GM19438 (cell line): Measurements from ENCODE around the gene UNC5C.

ENCODE experiments used
- ATAC-seq: cut with Tn5 transposase; IDR thresholded peaks from one replicate; pipeline ENCODE4 v1.9.1; 2021; ENCODE audit warnings: low read depth; ENCODE audit not compliant: unreplicated experiment

Gene UNC5C

DNA sequence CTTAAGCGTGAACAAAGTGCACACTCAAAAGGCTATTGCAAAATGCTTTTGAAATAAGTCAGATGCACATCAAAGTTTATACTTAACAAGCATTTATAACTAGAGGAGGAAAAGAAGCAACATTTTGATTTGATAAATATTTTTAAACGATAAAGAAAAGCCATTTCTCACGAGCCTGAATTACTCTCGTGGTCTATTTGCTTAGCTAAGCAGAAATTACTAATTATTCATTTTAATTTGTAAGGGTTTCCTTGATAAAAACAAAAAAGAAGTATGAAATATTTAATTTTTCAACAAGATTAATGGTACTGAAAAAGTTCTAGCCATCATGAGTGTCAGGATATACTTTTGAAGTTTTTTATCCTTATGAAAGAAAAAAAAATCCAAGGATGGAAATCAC is 78.2 kb downstream of the UNC5C start:
- ATAC-seq: no peak

DNA sequence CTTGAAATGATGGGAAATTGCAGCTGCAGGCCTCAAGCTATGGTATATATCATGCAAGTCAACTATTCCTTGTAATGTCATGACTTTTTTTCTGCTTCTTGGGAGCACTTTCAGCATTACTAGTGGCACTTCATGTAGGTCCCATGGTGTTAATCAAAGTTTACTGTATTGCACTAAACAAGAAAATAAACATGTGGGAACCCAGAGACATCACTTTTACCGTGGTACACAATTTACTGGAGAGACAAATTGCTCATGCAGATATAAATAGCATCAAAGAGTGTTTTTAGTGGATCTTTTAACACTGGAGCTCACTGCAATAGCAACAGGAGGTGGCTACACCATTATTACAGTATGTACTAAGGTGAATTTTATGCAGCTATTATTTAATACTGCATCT is 79.2 kb downstream of the UNC5C start:
- ATAC-seq: no peak

DNA sequence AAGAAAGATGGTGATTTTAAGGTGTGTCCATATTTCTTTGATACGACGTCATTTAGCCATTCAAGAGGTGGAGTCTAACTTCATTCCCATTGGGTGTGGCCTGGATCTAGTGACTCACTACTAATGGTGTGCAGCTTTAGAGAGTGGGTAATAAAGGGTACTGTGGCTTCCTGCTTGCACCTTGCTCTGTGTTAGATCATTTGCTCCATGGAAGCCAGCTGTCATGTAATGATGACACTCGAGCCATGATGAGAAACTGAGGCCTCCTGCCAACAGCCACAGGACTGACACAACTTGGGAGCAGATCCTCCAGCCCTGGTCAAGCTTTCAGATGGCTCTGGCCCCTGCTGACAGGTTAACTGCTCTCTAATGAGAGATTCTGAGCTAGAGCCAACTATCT is 82.0 kb downstream of the UNC5C start:
- ATAC-seq: no peak

DNA sequence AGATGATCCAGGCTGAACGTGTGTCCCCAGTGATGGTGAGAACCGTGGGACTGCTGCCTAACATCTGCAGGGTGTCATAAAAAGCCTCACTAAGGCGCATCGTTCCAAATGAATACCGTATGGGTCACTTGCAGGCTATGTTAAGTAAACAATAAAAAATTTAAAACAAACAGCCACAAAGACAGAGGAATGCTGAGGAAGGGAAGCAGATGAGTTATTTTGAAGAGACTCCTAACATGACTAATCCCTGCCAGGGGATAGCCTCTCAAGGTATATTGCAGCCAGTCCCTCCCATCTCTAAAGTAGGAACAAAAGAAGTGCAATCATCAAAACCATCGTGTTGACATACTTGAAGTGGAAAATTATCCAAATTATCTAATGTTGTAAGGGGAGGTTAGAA is 83.8 kb downstream of the UNC5C start:
- no peak for ATAC-seq

DNA sequence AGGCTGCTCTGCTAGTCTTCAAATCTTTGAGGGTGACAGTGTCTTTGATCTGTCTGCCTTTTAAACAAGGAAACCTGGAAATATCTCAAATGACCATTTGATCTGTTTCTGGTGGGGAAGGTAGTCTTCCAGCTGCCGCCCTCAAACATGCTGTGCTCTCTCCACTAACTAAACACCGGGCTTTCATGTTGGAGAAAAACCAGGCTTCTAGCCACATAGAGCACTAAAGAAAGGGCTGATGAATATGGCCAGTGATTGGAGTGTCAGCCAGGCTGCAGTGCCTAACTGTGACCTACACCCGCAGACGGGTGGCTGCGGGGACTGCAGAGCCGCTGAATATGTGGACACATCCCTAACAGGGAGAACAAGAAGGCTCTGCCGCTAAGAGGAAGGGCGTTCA is 85.9 kb downstream of the UNC5C start:
- no peak for ATAC-seq

DNA sequence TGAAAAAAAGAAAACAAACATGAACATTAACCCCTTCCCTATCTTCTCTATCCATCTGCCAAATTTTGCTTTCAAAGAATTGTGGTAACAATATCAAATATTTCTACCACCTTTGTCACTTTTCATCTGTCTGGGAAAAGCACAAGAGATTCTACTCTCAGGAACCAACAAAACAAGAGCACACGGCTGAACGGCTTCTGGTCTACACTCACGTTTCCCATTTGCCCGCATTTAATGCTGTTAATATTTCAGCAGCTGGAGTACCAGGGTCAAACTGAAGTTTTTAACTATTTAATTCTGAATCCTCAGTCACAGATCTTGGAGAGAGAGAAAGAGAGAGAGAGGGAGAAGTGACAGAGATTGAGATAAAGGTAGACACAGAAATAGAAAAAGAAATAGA is 91.4 kb downstream of the UNC5C start:
- ATAC-seq: no peak

DNA sequence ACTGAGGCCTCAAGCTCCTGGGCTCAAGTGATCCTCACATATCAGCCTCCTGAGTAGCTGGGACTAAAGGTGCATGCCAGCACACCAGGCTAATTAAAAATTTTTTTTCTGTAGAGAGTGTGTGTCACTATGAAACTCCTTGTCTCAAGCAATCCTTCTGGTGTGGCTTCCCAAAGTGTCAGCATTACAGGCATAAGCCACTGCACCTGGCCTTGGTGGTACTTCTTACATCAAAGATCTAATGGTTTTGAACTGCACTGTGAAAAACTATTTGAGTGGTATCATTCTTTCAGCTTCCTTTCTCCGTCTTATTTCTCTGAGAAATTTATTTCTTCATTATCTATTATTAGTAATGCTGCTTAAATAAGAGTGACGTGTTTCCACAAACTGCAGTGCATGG is 98.5 kb downstream of the UNC5C start:
- no peak for ATAC-seq

DNA sequence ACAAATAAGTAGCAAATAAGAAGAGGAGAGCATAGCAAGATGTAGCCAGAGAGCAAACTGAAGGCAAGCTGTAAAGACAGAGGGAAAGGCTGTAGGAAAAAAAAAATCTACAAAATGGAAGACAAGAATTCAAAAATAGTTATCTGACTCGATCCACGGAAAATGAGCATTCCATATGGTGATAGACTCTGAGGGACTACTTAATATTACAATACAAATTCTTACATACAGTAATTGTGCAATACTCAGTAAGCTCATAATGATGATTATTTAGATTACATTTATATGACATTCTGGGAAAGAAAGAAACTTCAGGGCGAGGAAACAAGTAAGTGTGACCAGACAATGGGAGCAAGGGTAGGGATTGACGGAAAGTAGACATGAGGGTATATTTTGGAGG is 102.6 kb downstream of the UNC5C start:
- no peak for ATAC-seq

DNA sequence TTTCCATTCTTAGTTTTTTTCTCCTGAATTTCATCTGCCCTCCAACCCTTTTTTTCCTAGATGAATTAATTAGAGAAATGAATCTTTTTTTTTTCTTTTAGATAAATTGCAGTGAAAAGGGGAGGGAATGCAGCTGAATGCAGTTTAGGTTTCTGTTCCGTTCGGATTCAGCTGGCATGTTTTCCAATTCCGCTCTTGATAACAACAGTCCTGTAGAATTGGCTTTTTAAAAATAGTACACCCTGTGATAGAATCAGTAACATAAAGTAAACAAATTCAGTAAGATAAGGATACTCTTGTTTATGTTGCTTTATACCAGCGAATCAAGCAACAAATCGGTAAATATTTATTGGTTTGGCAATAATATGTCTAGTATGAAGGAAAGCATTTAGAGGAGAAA is 103.5 kb downstream of the UNC5C start:
- ATAC-seq: no peak

DNA sequence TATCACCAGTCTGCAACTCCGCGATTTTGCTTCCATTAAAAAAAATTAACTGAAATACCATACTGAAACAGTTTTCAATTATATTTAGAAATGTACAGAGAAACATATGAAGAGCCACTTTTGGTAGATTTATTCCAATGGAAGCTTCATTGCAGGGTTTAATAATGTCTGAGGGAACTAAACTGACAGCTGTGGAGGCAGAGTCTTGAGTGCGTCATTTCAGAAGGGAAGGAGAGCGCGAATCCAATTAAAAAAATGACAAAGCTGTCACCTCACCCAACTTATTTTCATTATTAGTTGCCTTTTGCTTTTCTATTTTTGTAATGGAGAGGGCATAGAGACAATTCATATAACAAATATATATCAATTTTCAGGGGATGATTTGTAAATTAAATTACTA is 104.0 kb downstream of the UNC5C start:
- no peak for ATAC-seq

DNA sequence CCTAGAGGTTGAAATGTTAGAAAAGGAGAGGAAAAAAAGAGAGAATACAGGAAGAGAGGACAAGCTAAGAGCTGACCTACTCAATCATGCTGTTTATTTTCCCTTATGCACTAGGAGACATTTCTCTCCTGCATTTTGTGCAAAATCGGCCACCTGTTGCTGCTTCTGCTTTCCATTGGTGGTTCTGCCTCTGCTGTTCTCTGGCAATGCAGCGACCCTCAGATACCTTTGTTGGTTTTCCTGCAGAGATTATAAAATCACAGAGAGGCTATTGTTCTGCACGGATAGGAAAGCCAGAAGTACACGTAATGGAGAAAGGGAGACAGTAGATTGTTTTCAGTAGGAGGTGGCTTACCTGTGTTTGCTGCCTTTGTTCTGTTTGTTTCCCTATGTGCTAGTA is 108.9 kb downstream of the UNC5C start:
- no peak for ATAC-seq

DNA sequence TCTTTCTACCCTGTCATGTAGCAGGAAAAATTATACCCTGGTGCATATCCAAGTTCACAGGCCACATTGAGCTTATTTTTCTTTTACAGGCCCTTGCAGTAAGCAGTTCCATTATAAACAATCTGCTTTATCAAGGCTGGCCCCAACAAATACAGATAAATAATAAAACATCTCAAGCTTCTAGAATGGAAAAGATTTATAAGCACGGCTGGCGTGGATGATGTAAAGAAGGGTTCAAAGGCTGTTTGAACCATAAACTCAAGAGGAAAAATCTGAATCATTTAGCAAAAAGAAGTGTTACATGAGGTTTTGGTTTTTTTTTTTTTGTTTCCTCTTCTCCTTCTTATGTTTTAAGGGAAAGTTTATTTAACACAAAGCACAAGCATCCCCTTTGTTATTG is 109.7 kb downstream of the UNC5C start:
- ATAC-seq: no peak

DNA sequence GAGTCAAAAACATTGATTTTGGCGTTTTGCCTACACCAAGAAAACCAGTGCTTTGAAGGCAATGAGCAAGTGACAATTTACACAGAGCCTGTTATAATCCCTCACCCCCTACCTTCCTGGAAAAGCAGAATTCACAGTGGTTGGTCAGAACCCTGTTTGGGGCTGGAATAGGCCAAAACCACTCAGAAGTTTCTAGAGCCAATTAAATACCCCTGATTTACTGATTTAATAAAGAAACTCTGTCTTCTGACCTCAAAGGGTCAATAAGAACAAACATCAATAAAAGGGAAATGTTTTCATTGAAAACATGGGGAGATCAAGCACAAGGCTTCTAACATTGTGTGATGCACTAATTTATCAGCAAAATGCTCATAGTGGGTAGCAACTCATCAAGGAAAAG is 116.3 kb downstream of the UNC5C start:
- no peak for ATAC-seq

DNA sequence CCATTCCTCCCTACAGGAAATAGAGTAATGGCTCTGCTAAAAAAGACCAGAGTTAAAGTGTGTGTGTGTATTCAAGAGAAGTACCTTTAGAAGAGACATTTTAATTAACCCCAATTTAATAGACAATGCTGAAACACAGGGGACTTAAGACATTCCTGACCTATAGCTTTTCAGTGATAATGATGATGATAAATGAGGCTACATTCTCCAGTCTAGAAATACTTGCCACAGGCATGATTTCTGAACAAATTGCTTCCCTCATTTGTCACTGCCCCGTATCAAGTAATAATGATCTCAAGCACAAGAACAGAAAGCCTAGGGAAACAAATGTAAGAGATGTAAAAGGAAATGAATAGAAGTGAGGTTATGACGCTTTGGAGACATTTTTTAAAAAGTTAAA is 117.1 kb downstream of the UNC5C start:
- ATAC-seq: no peak

DNA sequence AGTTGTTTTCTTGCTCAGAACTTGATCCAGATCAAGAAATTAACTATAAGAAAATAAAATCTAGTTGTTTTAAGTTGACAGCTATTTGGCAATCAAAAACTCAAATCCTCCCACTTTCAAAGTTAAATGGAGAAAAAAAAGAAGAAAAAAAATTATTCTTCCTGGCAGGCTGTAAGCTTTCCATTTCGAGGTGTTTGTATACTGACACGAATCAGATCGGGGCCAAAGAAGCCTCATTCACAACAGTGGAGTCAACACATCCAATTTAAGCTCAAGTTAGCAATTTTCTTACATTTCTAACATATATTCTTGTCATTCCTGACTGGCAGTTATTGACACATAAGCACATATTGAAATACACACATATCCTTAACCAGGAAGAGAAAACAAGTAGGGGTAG is 119.4 kb downstream of the UNC5C start:
- no peak for ATAC-seq

DNA sequence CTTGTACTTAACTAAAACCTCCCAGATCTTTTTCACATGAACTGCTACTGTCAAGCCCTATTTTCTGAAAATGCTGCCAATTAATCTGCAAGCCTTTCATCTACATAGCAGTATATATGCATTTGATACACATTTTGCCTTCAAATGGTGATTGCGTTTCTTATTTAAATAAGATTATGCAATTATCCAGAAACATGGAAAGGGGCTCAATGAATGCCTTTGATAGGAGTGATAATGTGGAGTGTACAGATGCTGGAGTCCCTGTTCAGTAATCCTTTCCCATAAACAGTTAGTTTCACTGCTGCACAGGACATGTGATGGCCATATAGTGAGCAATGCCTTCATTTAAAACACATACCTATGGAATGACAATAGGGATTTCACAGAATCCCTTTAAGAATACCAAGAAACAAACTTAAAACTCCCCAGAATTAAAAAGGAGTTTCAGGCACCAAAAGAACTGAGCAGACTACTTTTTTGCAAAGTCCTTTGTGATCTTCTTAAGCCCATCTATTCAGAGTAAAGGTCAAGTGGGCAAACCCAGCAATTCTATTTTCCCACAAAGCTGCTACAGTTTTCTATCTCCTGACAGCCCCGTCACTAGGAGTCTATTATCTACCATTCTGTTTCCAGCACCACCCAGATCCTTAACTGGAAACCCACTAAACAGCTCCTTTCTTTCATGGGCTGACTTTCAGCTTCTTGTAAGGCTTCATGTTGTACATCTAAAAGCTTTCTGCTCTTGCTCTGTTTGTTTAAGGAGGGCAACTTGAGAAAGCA is 120.3 kb downstream of the UNC5C start:
- no peak for ATAC-seq

DNA sequence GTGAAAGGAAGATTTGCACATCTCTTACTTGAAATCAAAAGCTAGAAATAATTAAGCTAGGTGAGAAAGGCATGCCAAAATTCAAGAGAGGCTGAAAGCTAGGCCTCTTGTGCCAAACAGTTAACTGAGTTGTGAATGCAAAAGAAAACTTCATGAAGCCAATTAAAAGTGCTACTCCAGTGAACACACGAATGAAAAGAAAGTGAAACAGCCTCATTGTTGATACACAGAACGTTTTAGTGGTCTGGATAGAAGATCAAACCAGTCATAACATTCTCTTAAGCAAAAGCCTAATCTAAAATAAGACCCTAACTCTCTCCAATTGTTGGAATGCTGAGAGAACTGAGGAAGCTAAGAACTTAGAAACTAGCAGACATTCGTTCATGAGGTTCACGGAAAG is 122.3 kb downstream of the UNC5C start:
- no peak for ATAC-seq

DNA sequence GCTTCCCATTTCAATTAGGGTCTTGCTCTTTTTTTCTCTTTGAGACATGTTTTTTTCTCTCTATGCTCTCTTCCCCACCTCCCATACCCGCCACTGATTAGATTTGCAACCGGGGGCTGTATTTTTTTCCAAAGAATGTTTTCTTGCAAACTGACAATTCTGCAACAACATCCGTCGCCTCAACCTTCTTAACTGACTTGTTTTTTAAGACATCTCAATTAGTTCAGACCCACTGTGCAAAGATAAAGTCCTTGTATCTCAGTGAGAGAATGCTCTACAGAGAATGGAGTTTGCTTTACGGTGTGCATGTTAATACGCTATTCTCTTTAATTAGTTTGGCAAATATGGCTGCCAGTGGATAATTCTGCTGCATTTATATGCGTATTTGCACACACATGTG is 126.3 kb downstream of the UNC5C start:
- ATAC-seq: no peak

DNA sequence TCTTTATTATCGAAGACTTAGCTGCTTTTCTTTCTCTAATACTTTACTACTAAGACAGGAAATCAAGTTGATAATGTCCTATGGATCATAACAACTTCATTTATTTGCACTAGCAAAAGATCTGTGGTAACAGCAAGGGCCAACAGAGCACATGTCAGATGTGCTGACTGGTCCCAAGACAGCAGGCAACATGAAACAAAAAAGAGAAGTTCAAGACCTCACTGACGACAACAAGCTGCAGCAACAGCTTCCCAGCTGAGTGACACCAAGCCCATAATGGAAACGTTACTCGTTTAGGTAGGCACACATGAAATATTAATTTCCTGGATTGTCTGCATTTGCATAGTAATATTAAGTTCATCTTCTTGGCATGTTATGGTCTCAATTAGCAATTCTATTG is 126.9 kb downstream of the UNC5C start:
- ATAC-seq: no peak

DNA sequence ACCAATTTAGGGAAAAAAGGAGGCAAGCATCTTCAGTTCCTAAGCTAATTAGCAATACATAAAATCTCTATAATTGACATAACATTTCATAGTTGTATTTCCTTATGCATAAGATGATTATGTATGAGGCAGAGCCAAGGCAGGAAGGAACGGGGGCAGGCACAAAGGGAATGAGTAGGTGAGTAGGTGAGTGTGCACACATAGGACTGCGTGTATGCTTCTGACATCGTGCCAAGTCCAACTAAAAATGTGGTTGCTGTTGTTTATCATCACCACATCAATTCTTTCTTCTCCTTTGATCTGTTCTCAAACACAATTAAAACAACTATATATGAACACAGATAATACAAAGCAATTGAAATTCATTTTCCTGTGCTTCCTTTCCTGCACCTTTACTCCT is 131.2 kb downstream of the UNC5C start:
- ATAC-seq: no peak

DNA sequence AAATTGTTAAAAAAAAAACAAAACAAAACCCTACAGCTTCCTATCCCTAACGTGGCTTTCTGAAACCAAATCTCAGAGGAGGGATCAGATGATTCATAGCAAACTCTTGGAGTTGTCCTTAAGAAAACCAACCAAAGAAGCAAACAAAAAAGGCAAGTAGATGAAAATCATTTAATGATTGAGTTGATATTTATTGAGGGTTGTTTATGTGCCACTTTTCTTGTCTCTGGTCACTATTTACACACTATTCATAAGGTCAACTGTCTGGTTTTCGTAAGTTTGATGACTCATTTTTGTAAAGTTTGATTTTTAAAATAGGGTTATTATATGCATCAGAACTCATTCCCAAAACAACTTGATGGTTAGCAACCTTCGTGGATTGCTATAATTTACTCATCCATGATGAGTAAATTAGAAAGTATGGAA is 133.4 kb downstream of the UNC5C start:
- no peak for ATAC-seq

DNA sequence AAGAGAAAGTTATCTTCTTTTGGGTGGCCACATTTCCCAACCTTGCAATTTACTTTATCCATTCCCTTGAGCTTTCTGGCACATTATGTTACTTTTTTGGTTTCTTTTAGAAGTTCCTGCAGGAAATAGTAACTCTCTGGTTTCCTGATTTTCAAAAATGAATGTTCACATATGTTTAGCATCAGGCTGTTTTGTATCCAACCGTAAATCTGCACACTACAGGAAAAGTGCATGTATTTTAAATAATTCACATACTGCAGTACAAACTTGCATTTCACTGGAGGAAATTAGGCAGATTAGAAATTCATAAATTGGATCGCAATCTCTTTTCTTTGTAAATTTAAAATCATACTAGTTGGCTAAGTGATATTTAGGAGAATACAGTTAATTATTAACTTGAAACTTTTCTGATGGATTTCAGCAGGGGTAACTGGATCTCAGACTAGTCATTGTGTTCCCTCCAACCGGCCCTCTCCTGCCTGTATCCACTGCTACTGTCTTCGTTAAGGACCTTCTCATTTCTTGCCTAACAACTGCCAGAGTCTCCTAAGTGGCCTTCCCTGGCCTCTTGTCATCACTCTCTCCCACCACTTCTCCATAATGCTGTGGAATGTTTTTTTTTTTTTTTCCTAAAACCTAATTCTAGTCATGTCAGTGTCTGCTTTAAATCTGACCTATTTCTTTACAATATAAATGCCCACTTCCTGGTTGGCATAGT is 137.2 kb downstream of the UNC5C start:
- no peak for ATAC-seq
